ENCODE data around the gene CPEB3.

Gene CPEB3

DNA sequence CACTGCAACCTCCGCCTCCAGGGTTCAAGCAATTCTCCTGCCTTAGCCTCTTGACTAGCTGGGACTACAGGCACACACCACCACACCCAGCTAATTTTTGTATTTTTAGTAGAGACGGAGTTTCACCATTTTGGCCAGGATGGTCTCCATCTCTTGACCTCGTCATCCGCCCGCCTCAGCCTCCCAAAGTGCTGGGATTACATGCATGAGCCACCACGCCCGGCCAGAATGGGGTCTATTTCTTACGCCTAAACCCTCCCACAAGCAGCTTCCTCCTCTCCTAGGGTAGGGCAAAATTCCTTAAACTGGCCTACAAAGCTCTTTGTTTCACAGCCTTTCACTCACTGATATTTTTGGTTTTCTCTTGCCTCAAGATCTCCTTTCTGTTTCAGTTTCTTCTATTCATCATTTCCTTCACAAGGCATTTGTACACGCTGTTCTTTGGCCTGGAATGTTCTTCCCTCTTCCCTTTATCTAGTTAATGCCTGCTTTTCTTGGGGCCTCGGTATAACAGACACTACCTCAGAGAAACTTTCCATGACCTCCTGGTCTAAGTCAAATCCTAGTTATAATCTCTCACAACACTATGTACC is 6.7 kb downstream of the CPEB3 start:
- Histone ChIP-seq H3K4me2 (peak overlapping the region in 8 of 11 experiments; percentile 2 to 91 (median 71); a peak in 13 of 22 replicates), H3K27me3 (no peaks in the 10 kb centered on the region), H3K36me3 (no peaks in the 10 kb centered on the region), H3K9me3 (replicated peaks in 1 of 11) (no peaks in the 10 kb centered on the region), H3K4me1 (peaks cover 0 to 52% (median 17%) of the 10 kb centered on the region in 10 experiments; a peak in 14 of 20 replicates), H3K4me3 (peak overlapping the region in 2 of 10 experiments; percentile 15 to 16; a peak in 2 of 20 replicates), H3K9ac (peak overlapping the region in 3 of 11 experiments; percentile 5 to 45 (median 41); a peak in 5 of 22 replicates), H4K20me1 (peaks cover 0 to 6% (median 0%) of the 10 kb centered on the region in 11 experiments; a peak in 3 of 22 replicates), H3K27ac (peak overlapping the region in 7 of 11 experiments; percentile 1 to 61 (median 49); a peak in 11 of 22 replicates)
- TF ChIP-seq Cebpa-rat (IDR thresholded peaks at IDR 0.05), result no peak

GRCh38 chr10:92278996-92279696 is 11.7 kb downstream of the CPEB3 start:
- Histone ChIP-seq H3K27me3 (no peaks in the 10 kb centered on the region), H3K4me3 (no peak overlapping the region), H3K4me1 (peaks cover 0 to 32% (median 9%) of the 10 kb centered on the region in 10 experiments; a peak in 12 of 20 replicates), H3K9me3 (replicated peaks in 1 of 11) (no peaks in the 10 kb centered on the region), H3K9ac (no peak overlapping the region), H3K4me2 (peak overlapping the region in 4 of 11 experiments; percentile 6 to 48 (median 24); a peak in 4 of 22 replicates), H3K36me3 (peaks cover 0 to 9% (median 0%) of the 10 kb centered on the region in 11 experiments; a peak in 3 of 22 replicates), H3K27ac (no peak overlapping the region), H4K20me1 (peaks cover 0 to 6% (median 0%) of the 10 kb centered on the region in 11 experiments; a peak in 1 of 22 replicates)
- TF ChIP-seq Cebpa-rat (IDR thresholded peaks at IDR 0.05), result no peak

DNA sequence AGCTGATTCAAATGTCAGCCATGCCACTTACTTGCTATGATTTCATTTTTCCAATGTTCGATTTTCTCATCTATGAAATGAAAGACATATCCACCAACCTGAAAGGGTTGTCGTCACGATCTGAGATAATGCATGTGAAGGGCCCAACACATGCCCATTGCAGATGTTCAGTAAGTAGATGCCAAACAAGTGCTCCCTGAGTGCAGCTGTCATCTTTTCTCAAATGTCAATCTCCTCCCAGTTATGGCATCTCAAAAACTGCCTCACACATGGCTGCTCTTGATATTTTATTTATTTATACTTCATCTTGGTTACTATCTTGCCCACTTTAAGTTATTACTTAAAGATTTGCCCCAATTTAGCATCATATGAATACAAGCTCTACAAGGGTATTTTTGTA is 16.8 kb downstream of the CPEB3 start:
- H3K9ac ChIP-seq, result no peak overlapping the region
- peaks cover 0 to 3% (median 0%) of the 10 kb centered on the region in 11 experiments; a peak in 1 of 22 replicates for H3K9me3 ChIP-seq (replicated peaks in 1 of 11)
- TF ChIP-seq Cebpa-rat (IDR thresholded peaks at IDR 0.05), result no peak
- H3K36me3 ChIP-seq, result peaks cover 0 to 20% (median 0%) of the 10 kb centered on the region in 11 experiments; a peak in 3 of 22 replicates
- H4K20me1 ChIP-seq, result 0 out of 22 replicates have a peak, but pooled peaks cover 0 to 3% (median 0%) of the 10 kb centered on the region in 11 experiments
- no peaks in the 10 kb centered on the region for H3K27me3 ChIP-seq
- no peak overlapping the region for H3K27ac ChIP-seq
- H3K4me3 ChIP-seq, result no peak overlapping the region
- peaks cover 0 to 14% (median 1%) of the 10 kb centered on the region in 10 experiments; a peak in 8 of 20 replicates for H3K4me1 ChIP-seq
- H3K4me2 ChIP-seq, result no peak overlapping the region

DNA sequence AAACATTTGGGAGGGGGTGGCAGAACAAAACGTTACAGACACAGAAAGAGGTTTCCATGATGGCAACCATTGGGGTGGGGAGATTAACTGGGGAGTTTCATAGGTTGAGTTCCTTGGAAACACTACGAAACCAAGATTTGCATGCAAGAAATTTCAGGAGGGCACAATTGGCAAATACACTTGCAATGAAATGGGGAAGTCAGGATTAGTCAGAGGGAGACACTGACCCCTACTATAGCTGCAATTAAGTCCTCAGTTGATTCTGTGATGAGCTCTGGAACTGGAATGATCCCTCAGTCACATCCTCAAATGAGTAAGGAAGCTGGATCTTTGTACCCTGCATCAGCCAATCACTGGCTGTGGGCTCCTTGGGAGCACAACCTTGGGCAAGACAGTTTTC is 22.1 kb downstream of the CPEB3 start:
- Histone ChIP-seq H3K4me3 (no peak overlapping the region), H4K20me1 (no peaks in the 10 kb centered on the region; a peak in 1 of 22 replicates), H3K4me2 (peak overlapping the region in 3 of 11 experiments; percentile 52 to 71 (median 66); a peak in 7 of 22 replicates), H3K27ac (peak overlapping the region in 2 of 11 experiments; percentile 49 to 57; a peak in 3 of 22 replicates), H3K27me3 (no peaks in the 10 kb centered on the region), H3K4me1 (peaks cover 0 to 32% (median 6%) of the 10 kb centered on the region in 10 experiments; a peak in 9 of 20 replicates), H3K9me3 (replicated peaks in 1 of 11) (peaks cover 0 to 3% (median 0%) of the 10 kb centered on the region in 11 experiments; a peak in 1 of 22 replicates), H3K9ac (peak overlapping the region in 1 of 11 experiments; percentile 5; a peak in 1 of 22 replicates), H3K36me3 (peaks cover 0 to 18% (median 0%) of the 10 kb centered on the region in 11 experiments; a peak in 3 of 22 replicates)
- TF ChIP-seq Cebpa-rat (IDR thresholded peaks at IDR 0.05), result no peak

- Histone ChIP-seq H3K4me3 (no peak overlapping the region), H3K36me3 (peaks cover 0 to 18% (median 0%) of the 10 kb centered on the region in 11 experiments; a peak in 4 of 22 replicates), H3K9ac (no peak overlapping the region), H3K4me1 (peaks cover 0 to 32% (median 6%) of the 10 kb centered on the region in 10 experiments; a peak in 9 of 20 replicates), H3K9me3 (replicated peaks in 1 of 11) (peaks cover 0 to 3% (median 0%) of the 10 kb centered on the region in 11 experiments; a peak in 1 of 22 replicates), H4K20me1 (no peaks in the 10 kb centered on the region; a peak in 1 of 22 replicates), H3K4me2 (no peak overlapping the region), H3K27me3 (no peaks in the 10 kb centered on the region), H3K27ac (no peak overlapping the region; a peak in 1 of 22 replicates)
- no peak for TF ChIP-seq Cebpa-rat (IDR thresholded peaks at IDR 0.05)
Measured at GRCh38 chr10:92267343-92267742, 23.5 kb downstream of the CPEB3 start.

DNA sequence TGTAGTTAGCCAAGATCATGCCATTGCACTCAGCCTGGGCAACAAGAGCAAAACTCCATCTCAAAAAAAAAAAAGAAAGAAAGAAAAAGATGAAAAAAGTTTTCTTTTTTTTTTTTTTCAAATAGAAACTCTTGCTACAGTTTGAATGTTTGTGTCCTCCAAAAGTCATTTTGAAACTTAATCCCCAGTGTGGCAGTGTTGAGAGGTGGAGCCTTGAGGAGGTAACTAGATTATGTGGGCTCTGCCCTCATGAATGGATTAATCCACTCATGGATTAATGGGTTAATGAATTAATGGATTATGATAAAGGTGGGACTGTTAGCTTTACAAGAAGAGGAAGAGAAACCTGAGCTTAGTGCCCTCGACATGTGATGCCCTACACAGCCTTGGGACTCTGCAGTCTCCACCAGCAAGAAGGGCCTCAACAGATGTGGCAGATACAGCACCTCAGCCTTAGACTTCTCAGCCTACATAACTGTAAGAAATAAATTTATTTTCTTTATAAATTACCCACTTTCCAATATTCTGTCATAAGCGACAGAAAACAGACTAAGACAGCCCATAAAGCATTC is 25.1 kb downstream of the CPEB3 start:
- Histone ChIP-seq H3K4me3 (no peak overlapping the region), H3K36me3 (peaks cover 0 to 15% (median 0%) of the 10 kb centered on the region in 11 experiments; a peak in 4 of 22 replicates), H3K4me2 (peak overlapping the region in 1 of 11 experiments; percentile 17; a peak in 1 of 22 replicates), H3K27ac (no peak overlapping the region), H3K9me3 (replicated peaks in 1 of 11) (peaks cover 0 to 3% (median 0%) of the 10 kb centered on the region in 11 experiments; a peak in 1 of 22 replicates), H3K9ac (no peak overlapping the region), H4K20me1 (no peaks in the 10 kb centered on the region; a peak in 1 of 22 replicates), H3K4me1 (peaks cover 0 to 32% (median 6%) of the 10 kb centered on the region in 10 experiments; a peak in 9 of 20 replicates), H3K27me3 (no peaks in the 10 kb centered on the region)
- TF ChIP-seq Cebpa-rat (IDR thresholded peaks at IDR 0.05), result no peak

DNA sequence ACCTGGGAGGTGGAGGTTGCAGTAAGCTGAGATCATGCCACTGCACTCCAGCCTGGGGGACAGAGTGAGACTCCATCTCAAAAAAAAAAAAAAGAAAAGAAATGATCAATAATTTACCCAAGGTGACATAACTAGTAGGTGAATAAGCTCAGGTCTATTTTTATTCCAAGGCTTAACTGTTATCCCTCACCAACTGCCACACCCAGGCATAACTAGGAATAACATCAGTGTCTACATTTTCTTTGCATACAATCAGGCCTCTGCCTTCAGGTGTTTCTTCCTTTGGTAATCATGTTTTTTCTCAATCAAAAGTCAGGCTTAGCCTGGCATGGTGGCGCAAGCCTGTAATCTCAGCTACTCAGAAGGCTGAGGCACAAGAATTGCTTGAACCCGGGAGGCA is 26.6 kb downstream of the CPEB3 start:
- no peaks in the 10 kb centered on the region for H3K27me3 ChIP-seq
- H3K4me1 ChIP-seq, result peaks cover 0 to 27% (median 6%) of the 10 kb centered on the region in 10 experiments; a peak in 9 of 20 replicates
- H4K20me1 ChIP-seq, result no peaks in the 10 kb centered on the region; a peak in 1 of 22 replicates
- no peak overlapping the region for H3K27ac ChIP-seq
- no peaks in the 10 kb centered on the region for H3K9me3 ChIP-seq (replicated peaks in 1 of 11)
- TF ChIP-seq Cebpa-rat (IDR thresholded peaks at IDR 0.05), result no peak
- no peak overlapping the region for H3K9ac ChIP-seq
- no peak overlapping the region for H3K4me3 ChIP-seq
- peaks cover 0 to 9% (median 0%) of the 10 kb centered on the region in 11 experiments; a peak in 3 of 22 replicates for H3K36me3 ChIP-seq
- no peak overlapping the region for H3K4me2 ChIP-seq

DNA sequence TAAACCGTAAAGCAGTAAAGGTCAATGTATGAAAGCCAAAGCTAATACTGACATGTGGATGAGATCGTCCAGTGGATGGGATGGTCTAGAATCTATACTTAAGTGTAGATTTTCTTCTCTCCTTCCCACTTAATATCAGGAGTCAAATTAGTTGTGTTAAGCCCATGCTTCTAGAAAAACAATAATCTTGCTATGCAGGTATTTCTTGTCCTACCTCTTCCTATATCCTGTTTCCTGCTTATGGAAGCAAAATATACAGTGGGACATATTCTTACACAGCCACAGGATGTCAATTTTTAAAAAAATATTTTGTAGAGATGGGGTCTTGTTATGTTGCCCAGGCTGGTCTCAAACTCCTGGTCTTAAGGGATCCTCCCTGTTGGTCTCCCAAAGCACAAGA is 27.5 kb downstream of the CPEB3 start:
- H3K36me3 ChIP-seq, result peaks cover 0 to 9% (median 0%) of the 10 kb centered on the region in 11 experiments; a peak in 3 of 22 replicates
- peaks cover 0 to 18% (median 2%) of the 10 kb centered on the region in 10 experiments; a peak in 9 of 20 replicates for H3K4me1 ChIP-seq
- no peak overlapping the region for H3K27ac ChIP-seq
- H3K4me2 ChIP-seq, result no peak overlapping the region
- H4K20me1 ChIP-seq, result no peaks in the 10 kb centered on the region
- H3K27me3 ChIP-seq, result no peaks in the 10 kb centered on the region
- H3K4me3 ChIP-seq, result no peak overlapping the region
- no peak for TF ChIP-seq Cebpa-rat (IDR thresholded peaks at IDR 0.05)
- no peak overlapping the region for H3K9ac ChIP-seq
- H3K9me3 ChIP-seq (replicated peaks in 1 of 11), result no peaks in the 10 kb centered on the region

All from BLaER1 treated with 17β-estradiol and CSF1 and Interleukin-3, amounts not matched to agents 10 nM and 100 nM (cell line).